ENCODE data around the gene DALRD3.

Gene DALRD3

GRCh38 chr3:48989126-48989795, 29.1 kb downstream of the DALRD3 start:
- TF ChIP-seq CTCF (IDR thresholded peaks at IDR 0.05; ENCODE audit: low read depth, low read length) = no peak
- in situ Hi-C loops (cut with HindIII; ENCODE audit: low sequenced_read_pairs) = no loop called here
- H3K4me3 ChIP-seq (ENCODE audit: low read depth, low read length) = peak overlapping the region; percentile 74
- no peak for DNase-seq (ENCODE audit: low read depth, low spot score)

- DNase-seq (ENCODE audit: low read depth, low spot score) = no peak
- no peak for TF ChIP-seq CTCF (IDR thresholded peaks at IDR 0.05; ENCODE audit: low read depth, low read length)
- in situ Hi-C loops (cut with HindIII; ENCODE audit: low sequenced_read_pairs) = no loop called here
- no peak overlapping the region for H3K4me3 ChIP-seq (ENCODE audit: low read depth, low read length)
These were observed 32.5 kb downstream of the DALRD3 start for GRCh38 chr3:48985831-48986376.

DNA sequence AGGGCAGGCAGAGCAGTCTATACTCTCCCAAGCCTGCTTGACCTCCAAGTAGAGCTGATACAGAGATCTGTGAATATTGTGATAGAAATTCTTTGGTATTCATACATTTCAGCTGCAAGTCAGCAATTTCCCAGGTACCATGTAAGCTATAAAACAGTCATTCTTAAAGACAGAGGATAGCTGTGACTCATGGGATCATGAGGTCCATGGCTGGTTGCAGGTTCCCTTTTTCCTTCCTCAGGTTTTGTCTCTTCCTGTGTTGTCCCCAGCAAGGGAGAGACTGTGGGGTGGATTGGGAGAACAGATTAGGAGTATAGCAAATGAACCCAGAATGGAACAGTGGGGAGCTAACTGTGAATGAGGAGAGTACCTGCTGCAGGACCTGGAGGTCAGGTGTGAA, 33.7 kb downstream of the DALRD3 start:
- no peak for DNase-seq (ENCODE audit: low read depth, low spot score)
- no peak for TF ChIP-seq CTCF (IDR thresholded peaks at IDR 0.05; ENCODE audit: low read depth, low read length)
- in situ Hi-C loops (cut with HindIII; ENCODE audit: low sequenced_read_pairs) = no loop called here
- H3K4me3 ChIP-seq (ENCODE audit: low read depth, low read length) = no peak overlapping the region

- DNase-seq (ENCODE audit: low read depth, low spot score) = no peak
- in situ Hi-C loops (cut with HindIII; ENCODE audit: low sequenced_read_pairs) = no loop called here
- H3K4me3 ChIP-seq (ENCODE audit: low read depth, low read length) = no peak overlapping the region
- no peak for TF ChIP-seq CTCF (IDR thresholded peaks at IDR 0.05; ENCODE audit: low read depth, low read length)
These were observed 35.3 kb downstream of the DALRD3 start for GRCh38 chr3:48983096-48983495.

- in situ Hi-C loops (cut with HindIII; ENCODE audit: low sequenced_read_pairs) = no loop called here
- DNase-seq (ENCODE audit: low read depth, low spot score) = no peak
- H3K4me3 ChIP-seq (ENCODE audit: low read depth, low read length) = no peak overlapping the region
- no peak for TF ChIP-seq CTCF (IDR thresholded peaks at IDR 0.05; ENCODE audit: low read depth, low read length)
These were observed 35.7 kb downstream of the DALRD3 start for GRCh38 chr3:48982686-48983085.

DNA sequence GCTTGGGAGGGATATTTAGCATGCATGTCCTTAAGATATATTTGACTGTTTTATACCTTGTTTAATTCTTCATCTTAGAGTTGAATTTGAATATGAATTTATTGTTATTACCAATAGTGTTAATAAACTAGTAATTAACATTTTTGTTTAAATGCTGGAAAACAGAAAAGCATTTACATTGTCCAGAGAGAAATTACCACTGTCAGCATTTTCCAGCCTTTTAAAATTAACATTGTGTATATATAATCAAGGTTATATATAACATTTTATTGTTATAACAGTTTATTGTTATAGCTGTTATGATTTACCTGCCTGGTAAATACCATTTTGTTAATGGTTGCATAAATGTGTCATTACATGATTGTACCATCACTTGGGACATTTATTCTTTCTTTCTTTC, 36.4 kb downstream of the DALRD3 start:
- TF ChIP-seq CTCF (IDR thresholded peaks at IDR 0.05; ENCODE audit: low read depth, low read length) = no peak
- in situ Hi-C loops (cut with HindIII; ENCODE audit: low sequenced_read_pairs) = no loop called here
- H3K4me3 ChIP-seq (ENCODE audit: low read depth, low read length) = no peak overlapping the region
- no peak for DNase-seq (ENCODE audit: low read depth, low spot score)

Data from astrocyte of the spinal cord (primary cell).